HL-60 (cell line): Measurements from ENCODE around the gene IL9.

Experiments
- POLR2AphosphoS5 ChIP-seq: IDR thresholded peaks from 2 replicates; pipeline ENCODE4 v1.6.1; 2012; ENCODE audit warnings: low read depth
- SPI1 ChIP-seq: IDR thresholded peaks from 2 replicates; pipeline ENCODE4 v1.6.1; 2012; ENCODE audit warnings: low read depth, mild to moderate bottlenecking, borderline replicate concordance
- TF ChIP-seq, protein P1 (sequence below): IDR thresholded peaks from one replicate; pipeline ENCODE4 v1.5.1; 2011; ENCODE audit warnings: low read length, control low read depth, inconsistent platforms; ENCODE audit not compliant: insufficient read depth
- TF ChIP-seq, protein P2 (sequence below): IDR thresholded peaks from 2 replicates; pipeline ENCODE4 v1.6.1; 2012; ENCODE audit warnings: low read depth; ENCODE audit not compliant: insufficient replicate concordance

DNA sequence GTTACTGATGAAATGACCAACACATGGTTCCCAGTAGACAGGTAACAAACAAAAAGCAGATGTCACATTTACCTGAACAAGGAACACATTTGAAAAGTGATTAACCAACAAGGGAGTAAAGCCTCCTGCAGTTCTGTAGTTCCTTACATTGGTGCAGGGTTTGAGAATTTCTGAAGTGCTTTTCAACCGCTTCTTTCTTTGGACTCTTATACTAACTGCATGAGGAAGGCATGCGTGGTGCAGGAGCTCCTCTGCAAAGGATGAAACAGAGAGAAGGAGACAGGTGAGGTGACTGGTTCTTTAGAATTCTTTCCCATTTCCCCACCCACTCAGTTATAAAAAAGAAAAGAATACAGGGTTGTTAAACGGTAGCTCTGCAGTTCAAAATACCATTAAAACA lies 4.6 kb upstream of the IL9 start:
- TF ChIP-seq, protein P1, sequence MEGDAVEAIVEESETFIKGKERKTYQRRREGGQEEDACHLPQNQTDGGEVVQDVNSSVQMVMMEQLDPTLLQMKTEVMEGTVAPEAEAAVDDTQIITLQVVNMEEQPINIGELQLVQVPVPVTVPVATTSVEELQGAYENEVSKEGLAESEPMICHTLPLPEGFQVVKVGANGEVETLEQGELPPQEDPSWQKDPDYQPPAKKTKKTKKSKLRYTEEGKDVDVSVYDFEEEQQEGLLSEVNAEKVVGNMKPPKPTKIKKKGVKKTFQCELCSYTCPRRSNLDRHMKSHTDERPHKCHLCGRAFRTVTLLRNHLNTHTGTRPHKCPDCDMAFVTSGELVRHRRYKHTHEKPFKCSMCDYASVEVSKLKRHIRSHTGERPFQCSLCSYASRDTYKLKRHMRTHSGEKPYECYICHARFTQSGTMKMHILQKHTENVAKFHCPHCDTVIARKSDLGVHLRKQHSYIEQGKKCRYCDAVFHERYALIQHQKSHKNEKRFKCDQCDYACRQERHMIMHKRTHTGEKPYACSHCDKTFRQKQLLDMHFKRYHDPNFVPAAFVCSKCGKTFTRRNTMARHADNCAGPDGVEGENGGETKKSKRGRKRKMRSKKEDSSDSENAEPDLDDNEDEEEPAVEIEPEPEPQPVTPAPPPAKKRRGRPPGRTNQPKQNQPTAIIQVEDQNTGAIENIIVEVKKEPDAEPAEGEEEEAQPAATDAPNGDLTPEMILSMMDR: no peak
- TF ChIP-seq POLR2AphosphoS5 (no peak), SPI1 (no peak)
- TF ChIP-seq, protein P2, sequence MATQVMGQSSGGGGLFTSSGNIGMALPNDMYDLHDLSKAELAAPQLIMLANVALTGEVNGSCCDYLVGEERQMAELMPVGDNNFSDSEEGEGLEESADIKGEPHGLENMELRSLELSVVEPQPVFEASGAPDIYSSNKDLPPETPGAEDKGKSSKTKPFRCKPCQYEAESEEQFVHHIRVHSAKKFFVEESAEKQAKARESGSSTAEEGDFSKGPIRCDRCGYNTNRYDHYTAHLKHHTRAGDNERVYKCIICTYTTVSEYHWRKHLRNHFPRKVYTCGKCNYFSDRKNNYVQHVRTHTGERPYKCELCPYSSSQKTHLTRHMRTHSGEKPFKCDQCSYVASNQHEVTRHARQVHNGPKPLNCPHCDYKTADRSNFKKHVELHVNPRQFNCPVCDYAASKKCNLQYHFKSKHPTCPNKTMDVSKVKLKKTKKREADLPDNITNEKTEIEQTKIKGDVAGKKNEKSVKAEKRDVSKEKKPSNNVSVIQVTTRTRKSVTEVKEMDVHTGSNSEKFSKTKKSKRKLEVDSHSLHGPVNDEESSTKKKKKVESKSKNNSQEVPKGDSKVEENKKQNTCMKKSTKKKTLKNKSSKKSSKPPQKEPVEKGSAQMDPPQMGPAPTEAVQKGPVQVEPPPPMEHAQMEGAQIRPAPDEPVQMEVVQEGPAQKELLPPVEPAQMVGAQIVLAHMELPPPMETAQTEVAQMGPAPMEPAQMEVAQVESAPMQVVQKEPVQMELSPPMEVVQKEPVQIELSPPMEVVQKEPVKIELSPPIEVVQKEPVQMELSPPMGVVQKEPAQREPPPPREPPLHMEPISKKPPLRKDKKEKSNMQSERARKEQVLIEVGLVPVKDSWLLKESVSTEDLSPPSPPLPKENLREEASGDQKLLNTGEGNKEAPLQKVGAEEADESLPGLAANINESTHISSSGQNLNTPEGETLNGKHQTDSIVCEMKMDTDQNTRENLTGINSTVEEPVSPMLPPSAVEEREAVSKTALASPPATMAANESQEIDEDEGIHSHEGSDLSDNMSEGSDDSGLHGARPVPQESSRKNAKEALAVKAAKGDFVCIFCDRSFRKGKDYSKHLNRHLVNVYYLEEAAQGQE: no peak
